DOHH2 (cell line): ENCODE results near the gene UNC5C.

Experiments
- H3F3A ChIP-seq: fragments of 200-600 bp; sonication (generic), shearing (Covaris generic); 2 replicates; pipeline ENCODE4 v1.6.0; 2016; ENCODE audit warnings: antibody characterized with exemption, mild to moderate bottlenecking; ENCODE audit not compliant: control insufficient read depth, insufficient read depth
- H3K27ac ChIP-seq: fragments of 200-600 bp; sonication (generic); 2 replicates; pipeline ENCODE4 v1.5.1; 2014; ENCODE audit warnings: low read depth, mild to moderate bottlenecking, low read length, moderate library complexity
- H3K27me3 ChIP-seq: fragments of 200-600 bp; sonication (generic); 2 replicates; pipeline ENCODE4 v1.6.1; 2014; ENCODE audit warnings: mild to moderate bottlenecking, low read length, mixed read lengths; ENCODE audit not compliant: control insufficient read depth
- H3K36me3 ChIP-seq: fragments of 200-600 bp; sonication (generic); 2 replicates; pipeline ENCODE4 v1.6.1; 2014; ENCODE audit warnings: mild to moderate bottlenecking, low read length, moderate library complexity, mixed read lengths; ENCODE audit not compliant: control insufficient read depth
- H3K4me1 ChIP-seq: fragments of 200-600 bp; sonication (generic); 2 replicates; pipeline ENCODE4 v1.6.1; 2014; ENCODE audit warnings: mild to moderate bottlenecking, low read length, mixed read lengths; ENCODE audit not compliant: control insufficient read depth
- H3K4me2 ChIP-seq: fragments of 200-600 bp; sonication (generic); 2 replicates; pipeline ENCODE4 v1.6.0; 2014; ENCODE audit warnings: mild to moderate bottlenecking, low read length, moderate library complexity
- H3K4me3 ChIP-seq: fragments of 200-600 bp; sonication (generic); 2 replicates; pipeline ENCODE4 v1.5.1; 2014; ENCODE audit warnings: mild to moderate bottlenecking, low read length, mixed read lengths
- H3K79me2 ChIP-seq: fragments of 200-600 bp; sonication (generic); 2 replicates; pipeline ENCODE4 v1.6.1; 2014; ENCODE audit warnings: mild to moderate bottlenecking, low read length, mixed read lengths; ENCODE audit not compliant: control insufficient read depth
- H3K9me2 ChIP-seq: fragments of 200-600 bp; sonication (generic); replicated peaks from 2 replicates; pipeline ENCODE4 v1.6.1; 2014; ENCODE audit warnings: mild to moderate bottlenecking, low read length, mixed read lengths; ENCODE audit not compliant: control insufficient read depth
- H3K9me3 ChIP-seq: fragments of 200-600 bp; sonication (generic); 2 replicates; pipeline ENCODE4 v1.6.1; 2014; ENCODE audit warnings: antibody characterized with exemption, low read length, mixed read lengths; ENCODE audit not compliant: control insufficient read depth, insufficient read depth
- H4K20me1 ChIP-seq: fragments of 200-600 bp; sonication (generic); 2 replicates; pipeline ENCODE4 v1.6.0; 2014; ENCODE audit warnings: low read depth, mild to moderate bottlenecking, antibody characterized with exemption, low read length, moderate library complexity; ENCODE audit not compliant: control insufficient read depth, insufficient read depth
- EZH2phosphoT487 ChIP-seq: fragments of 200-600 bp; sonication (generic); IDR thresholded peaks from 2 replicates; pipeline ENCODE4 v1.6.1; 2017; ENCODE audit warnings: borderline replicate concordance, mild to moderate bottlenecking, antibody characterized with exemption, low read length, moderate library complexity, mixed read lengths
- TF ChIP-seq, protein P1 (sequence below): fragments of 200-600 bp; sonication (generic); IDR thresholded peaks from one replicate; pipeline ENCODE4 v1.5.1; 2014; ENCODE audit warnings: antibody characterized with exemption, mild to moderate bottlenecking, low read depth, low read length; ENCODE audit not compliant: poor library complexity, severe bottlenecking

Gene UNC5C

GRCh38 chr4:95267081-95267480 lies 281.7 kb downstream of the UNC5C start:
- Histone ChIP-seq H3K27me3 (no peaks in the 10 kb centered on the region), H3K4me1 (no peaks in the 10 kb centered on the region), H3K9me2 (no peaks in the 10 kb centered on the region), H3F3A (no peaks in the 10 kb centered on the region), H4K20me1 (no peaks in the 10 kb centered on the region), H3K79me2 (no peaks in the 10 kb centered on the region), H3K4me3 (no peak overlapping the region), H3K36me3 (no peaks in the 10 kb centered on the region), H3K4me2 (no peak overlapping the region), H3K27ac (no peak overlapping the region), H3K9me3 (no peaks in the 10 kb centered on the region)
- TF ChIP-seq EZH2phosphoT487, result no peak
- TF ChIP-seq, protein P1, sequence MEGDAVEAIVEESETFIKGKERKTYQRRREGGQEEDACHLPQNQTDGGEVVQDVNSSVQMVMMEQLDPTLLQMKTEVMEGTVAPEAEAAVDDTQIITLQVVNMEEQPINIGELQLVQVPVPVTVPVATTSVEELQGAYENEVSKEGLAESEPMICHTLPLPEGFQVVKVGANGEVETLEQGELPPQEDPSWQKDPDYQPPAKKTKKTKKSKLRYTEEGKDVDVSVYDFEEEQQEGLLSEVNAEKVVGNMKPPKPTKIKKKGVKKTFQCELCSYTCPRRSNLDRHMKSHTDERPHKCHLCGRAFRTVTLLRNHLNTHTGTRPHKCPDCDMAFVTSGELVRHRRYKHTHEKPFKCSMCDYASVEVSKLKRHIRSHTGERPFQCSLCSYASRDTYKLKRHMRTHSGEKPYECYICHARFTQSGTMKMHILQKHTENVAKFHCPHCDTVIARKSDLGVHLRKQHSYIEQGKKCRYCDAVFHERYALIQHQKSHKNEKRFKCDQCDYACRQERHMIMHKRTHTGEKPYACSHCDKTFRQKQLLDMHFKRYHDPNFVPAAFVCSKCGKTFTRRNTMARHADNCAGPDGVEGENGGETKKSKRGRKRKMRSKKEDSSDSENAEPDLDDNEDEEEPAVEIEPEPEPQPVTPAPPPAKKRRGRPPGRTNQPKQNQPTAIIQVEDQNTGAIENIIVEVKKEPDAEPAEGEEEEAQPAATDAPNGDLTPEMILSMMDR, result no peak

DNA sequence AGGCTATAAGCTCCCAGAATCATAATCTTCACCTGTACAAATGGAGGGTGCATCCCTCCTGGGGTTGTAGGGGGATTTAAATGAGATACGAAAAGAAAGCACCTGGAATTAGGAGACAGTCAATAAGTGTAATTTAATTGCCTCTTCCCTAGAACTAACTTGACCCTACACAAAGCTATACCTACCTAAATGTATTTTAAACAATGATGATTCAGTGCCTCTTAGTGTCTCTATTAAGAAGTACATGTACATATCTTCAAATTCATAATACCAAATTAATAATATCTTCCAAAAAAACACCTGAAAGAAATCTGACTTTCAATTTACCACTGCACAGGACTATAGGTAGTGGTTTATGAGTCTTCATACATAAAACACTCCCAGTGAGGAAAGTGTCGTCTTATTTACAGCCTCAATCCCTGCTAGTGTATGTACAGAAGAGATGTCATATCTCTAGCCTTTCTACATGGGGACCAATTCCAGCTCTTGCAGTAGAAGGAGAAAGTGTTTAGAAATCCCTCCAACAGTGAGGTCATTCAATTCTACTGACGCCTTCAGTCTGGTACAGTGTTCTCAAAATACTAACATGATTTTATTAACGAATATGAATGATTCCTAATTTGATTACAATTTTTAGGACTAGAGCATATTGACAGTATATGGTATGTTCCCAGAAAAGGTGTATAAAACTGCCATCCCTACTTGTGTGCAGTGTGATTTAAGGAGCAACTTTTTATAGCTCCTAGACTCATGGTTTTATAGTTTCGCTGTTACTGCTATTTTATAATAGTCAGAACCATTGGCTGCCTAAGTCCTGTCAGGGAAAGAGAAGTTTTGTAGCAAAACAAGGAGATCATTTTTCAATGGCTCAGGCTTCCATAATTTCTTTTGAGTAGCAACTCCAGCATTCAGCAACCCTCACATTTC lies 282.7 kb downstream of the UNC5C start:
- no peak for TF ChIP-seq EZH2phosphoT487
- TF ChIP-seq, protein P1, result no peak
- H3K9me2 ChIP-seq, result no peaks in the 10 kb centered on the region
- H3K79me2 ChIP-seq, result no peaks in the 10 kb centered on the region
- no peaks in the 10 kb centered on the region for H3F3A ChIP-seq
- H4K20me1 ChIP-seq, result no peaks in the 10 kb centered on the region
- H3K27me3 ChIP-seq, result no peaks in the 10 kb centered on the region
- H3K4me3 ChIP-seq, result no peak overlapping the region
- no peaks in the 10 kb centered on the region for H3K4me1 ChIP-seq
- no peak overlapping the region for H3K27ac ChIP-seq
- H3K36me3 ChIP-seq, result no peaks in the 10 kb centered on the region
- H3K4me2 ChIP-seq, result no peak overlapping the region
- no peaks in the 10 kb centered on the region for H3K9me3 ChIP-seq

- H3K27me3 ChIP-seq, result no peaks in the 10 kb centered on the region
- H3K4me1 ChIP-seq, result no peaks in the 10 kb centered on the region
- TF ChIP-seq, protein P1, result no peak
- no peak for TF ChIP-seq EZH2phosphoT487
- no peaks in the 10 kb centered on the region for H3F3A ChIP-seq
- no peaks in the 10 kb centered on the region for H3K9me3 ChIP-seq
- no peak overlapping the region for H3K4me2 ChIP-seq
- no peaks in the 10 kb centered on the region for H4K20me1 ChIP-seq
- no peaks in the 10 kb centered on the region for H3K9me2 ChIP-seq
- H3K27ac ChIP-seq, result no peak overlapping the region
- H3K79me2 ChIP-seq, result no peaks in the 10 kb centered on the region
- H3K4me3 ChIP-seq, result no peak overlapping the region
- H3K36me3 ChIP-seq, result no peaks in the 10 kb centered on the region
Observed at GRCh38 chr4:95264843-95265242, 283.9 kb downstream of the UNC5C start.
